NCI-H187 treated with DMSO at 0.1 percent for 48 hours (cell line): ENCODE results near the gene TNFRSF4.

ENCODE experiments used
- DNase-seq: peaks from one replicate; lab custom pipeline; 2025; lab: John Stamatoyannopoulos, UW

The TNFRSF4 gene

DNA sequence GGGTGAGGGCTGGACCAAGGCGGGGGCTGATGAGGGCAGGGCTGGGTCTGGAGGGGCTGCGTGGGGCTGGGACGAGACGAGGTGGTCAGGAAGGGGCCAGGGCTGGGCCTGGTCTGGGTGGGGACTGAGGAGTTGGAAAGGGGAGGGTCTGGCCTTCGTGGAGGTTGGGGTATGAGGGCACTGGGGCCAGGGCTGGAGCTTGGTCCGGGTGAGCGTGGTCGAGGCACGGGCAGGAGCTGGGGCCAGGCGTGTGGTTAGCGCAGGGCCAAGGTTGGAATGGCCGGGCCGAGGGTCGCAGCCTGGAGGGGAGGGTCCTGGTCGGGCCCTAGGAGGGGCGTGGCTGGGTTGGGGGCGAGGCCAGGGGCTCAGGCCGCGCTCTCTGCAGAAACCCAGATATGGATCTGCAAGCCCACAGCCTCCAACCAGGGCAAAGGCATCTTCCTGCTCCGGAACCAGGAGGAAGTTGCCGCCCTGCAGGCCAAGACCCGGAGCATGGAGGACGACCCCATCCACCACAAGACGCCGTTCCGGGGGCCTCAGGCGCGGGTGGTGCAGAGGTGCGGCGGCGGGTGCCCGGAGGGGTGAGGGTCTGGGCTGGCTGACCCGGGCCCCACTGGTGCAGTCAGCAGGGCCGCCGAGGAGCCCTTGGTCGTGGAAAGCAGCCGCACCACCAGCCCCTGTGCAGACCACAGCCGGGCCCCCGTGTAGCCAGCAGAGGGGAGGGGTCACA lies 31.3 kb downstream of the TNFRSF4 start:
- DNase-seq = no peak

DNA sequence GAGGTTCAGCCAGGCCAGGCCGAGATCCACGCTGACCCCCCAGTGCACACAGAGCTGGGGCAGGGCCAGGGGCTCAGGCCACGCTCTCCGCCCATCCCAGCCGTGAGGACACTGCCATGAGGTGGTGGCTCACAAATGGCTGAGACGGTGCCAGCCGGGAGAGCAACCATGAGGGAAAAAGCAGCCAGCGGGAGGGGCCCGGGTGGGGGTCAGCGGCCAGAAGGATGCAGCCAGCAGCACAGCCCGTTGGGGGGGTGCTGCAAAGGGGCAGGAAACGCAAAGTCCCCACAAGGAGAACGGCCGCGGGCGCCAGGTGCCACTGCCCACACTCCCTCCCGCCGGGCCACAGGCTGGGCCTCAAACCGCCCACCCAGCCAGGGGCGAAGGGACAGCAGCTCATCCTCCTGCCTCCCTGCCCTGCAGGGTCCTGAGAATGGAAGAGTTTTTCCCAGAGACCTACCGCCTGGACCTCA lies 32.0 kb downstream of the TNFRSF4 start:
- DNase-seq = no peak

DNA sequence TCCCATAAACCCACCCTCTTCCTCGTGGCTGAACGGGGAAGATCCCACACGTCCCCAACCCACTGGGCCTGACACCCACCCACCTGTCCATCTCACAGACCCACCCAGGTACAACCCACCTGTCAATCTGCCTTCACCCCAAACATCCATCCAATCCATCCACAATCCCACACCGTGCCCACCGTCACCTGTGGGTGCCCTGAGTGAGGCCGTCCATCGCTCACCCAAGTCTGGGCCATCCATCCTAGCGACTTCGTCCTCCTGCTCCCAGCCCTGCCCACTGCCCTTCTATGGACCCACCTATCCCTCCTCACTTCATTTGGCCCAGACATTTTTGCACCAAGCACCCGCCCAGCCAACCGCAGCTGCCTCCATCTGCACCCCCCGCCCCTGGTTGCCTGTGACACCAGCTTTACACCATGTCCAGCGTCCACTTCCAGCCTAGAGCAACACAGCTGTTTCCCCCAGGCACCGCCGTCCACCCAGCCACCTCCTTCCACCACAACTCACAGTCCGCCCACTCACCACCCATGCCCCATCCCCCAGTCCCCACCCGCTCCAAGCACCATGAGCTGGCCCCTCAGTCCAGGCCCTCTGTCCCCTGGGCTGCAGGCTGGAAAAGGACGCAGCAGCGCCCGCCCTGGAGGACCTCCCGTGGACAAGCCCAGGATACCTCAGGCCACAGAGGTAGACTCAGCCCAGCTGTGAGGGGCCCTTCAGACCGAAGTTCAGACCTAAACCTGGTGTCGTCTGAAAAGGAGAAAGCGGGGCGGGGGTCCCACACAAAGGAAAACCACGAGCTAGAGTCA lies 32.6 kb downstream of the TNFRSF4 start:
- no peak for DNase-seq

GRCh38 chr1:1179983-1180861 lies 33.7 kb downstream of the TNFRSF4 start:
- DNase-seq = no peak

DNA sequence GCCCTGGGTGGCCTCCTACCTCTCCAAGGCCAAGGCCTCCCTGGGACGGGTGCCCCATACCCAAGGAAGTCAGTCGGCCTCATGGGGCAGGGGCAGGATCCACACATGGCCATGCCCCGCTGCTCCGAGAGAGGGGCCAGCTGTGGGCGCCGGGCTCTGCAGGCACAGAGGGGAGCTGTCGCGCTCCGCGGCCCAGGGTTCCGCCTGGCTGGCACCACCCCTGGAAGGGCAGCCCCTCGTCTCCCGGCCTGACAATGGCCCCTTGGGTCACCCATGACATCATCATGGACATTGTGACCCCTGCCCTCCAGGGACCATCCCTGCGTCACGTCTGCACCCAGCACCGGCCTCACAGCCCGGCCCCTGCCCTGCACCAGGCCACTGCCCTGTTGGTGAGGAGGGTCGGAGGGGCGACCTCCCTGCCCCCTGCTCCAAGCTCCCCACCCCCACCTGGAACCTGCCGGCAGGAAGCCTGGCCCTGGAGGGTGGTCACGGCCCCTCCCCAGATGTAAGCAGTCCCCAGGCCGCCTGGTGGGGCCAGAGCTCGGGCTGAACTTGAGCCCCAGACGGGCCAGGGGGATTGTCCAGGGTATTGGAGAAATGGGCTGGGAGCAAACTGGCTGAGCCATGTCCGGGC lies 34.5 kb downstream of the TNFRSF4 start:
- DNase-seq = no peak

DNA sequence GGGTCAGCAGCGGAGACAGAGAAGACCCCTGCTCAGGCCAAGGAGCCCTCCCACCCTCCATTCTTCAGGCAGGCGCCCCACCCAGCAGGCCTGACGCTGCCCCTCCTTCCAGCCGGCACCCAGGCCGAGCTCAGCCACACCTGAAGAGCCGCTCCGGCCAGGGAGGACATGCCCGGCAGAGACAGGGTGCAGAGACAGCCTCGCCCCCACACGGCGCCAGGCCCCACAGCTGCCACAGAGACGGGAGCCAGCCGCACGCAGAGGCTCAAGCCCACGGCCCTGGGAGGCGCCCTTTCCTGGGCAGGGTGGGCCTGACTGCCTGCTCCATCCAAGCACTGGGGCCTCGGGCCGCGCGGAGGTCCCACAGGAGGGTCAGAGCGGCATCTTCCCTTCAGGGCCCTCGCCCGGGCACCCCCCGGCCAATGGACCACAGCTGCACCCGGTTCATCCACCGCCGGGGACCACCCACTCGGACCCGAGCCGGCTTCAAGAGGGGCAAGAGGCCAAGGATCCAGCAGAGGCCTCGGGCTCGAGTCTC lies 35.1 kb downstream of the TNFRSF4 start:
- no peak for DNase-seq

DNA sequence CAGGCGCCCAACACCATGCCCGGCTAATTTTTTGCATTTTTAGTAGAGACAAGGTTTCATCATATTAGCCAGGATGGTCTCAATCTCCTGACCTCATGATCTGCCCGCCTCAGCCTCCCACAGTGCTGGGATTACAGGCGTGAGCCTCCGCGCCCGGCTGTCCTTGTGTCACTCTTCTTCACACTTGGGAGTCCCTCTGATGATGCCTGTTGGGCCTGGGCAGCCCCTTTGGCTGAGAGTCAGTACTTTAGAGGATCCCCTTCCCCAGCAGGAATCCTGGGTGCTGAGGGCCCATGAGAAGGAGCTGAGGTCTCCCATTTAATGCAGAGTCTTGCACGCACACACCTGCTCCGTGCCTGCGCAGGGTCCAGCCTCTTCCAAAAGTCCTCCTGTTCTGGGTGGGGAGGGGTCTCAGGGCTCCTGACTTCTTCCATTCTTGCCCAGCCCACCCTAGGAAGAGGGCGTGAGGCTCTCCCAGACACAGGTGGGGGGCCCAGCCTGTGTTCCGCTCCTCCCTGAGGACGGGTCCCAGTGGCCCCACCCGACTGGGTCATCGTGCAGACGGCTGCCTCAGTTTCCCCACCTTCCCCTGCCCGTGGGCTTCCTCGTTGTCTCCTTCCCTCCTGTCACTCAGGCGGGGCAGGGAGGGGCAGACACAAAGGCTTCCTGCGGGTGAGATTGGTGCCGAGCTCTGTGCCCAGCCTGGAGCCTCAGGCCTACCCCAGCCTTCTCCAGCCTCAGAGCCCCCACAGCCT lies 36.3 kb downstream of the TNFRSF4 start:
- no peak for DNase-seq

DNA sequence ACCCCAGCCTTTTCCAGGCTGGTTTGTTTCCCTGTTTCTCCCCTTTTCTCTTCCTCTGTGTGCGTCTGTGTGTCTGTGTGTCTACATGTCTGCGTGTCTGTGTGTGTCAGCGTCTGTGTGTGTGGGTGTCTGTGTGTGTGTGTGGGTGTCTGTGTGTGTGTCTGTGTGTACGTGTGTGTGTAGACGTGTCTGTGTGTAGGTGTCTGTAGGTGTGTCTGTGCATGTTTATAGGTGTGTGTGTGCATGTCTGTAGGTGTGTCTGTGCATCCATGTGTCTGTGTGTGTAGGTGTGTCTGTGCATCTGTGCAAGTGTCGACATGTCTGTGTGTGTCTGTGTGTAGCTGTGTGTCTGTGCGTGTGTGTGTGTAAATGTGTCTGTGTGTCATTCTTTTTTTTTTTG lies 37.0 kb downstream of the TNFRSF4 start:
- no peak for DNase-seq

- DNase-seq = peak; percentile 65
These were observed 37.7 kb downstream of the TNFRSF4 start for GRCh38 chr1:1176063-1176761.

DNA sequence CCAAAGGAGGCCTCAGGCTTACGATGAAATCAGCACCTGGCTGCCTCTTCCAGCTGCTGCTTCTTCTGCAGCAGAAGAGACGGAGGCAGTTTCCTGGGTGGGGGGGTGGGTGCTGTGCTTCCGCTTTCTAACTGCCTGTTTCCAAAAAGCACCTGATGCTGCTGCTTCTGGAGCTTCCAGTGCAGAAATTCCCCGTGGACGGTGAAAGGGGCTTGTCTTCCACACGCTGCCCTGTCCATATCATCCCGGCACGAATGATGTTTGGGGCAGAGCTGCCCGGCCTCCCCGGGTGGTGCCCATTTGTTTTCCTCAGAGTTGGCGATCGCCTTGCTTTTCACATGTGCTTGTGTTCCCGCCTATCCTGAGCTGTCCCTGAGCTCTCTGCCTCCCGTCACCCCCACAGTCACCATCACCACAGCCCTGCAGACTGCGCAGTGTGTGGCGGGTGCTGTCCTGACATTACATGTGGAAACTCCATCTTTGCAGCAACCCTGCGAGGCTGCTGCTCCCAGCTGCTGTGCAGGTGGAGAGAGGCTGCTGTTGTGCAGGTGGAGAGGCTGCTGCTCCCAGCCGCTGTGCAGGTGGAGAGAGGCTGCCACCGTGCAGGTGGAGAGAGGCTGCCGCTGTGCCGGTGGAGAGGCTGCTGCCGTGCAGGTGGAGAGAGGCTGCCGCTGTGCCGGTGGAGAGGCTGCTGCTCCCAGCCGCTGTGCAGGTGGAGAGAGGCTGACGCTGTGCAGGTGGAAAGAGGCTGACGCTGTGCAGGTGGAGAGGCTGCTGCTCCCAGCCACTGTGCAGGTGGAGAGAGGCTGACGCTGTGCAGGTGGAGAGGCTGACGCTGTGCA lies 38.5 kb downstream of the TNFRSF4 start:
- DNase-seq = peak; percentile 49

GRCh38 chr1:1173793-1174415 lies 40.0 kb downstream of the TNFRSF4 start, which contains the start of gene TTLL10:
TSS of gene TTLL10 (plus strand) at chr1:1173880. CDS start at chr1:1179216, 5,336 bp downstream.
- no peak for DNase-seq

DNA sequence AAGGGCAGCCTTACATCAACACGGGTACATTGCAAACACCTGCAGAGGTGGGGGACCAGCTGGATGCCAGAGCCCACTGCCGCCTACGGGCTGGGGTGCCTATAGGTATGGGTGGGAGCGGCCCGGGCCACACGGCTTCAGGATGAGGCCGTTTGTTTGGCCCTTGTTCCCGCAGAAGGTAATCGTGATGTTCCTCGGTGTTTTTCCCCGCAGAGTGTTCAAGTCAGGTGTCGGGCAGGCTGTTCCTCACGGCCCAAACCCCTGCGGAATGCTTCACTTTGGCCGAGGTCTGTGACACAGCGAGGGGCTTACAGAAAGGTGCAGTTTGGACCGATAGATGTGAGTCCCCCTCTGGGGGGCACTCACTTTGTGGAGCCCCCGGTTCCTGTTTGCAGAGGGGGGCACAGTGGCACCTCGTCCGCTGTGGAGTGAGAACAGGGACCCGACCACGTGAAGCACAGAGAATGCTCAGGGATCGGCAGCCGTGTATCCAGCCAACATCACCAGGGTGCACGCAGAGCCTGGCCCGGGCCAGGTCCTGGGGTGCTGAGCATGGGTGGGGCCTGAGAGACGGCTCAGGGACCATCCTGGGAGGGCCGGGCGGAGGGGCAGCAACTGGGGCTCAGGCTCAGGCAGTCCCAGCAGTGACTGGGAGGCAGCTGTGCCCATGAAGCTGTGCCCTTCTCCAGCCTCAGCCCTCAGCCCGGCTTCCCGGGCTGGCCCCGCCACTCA lies 40.7 kb downstream of the TNFRSF4 start:
- no peak for DNase-seq

GRCh38 chr1:1171546-1172340 lies 42.2 kb downstream of the TNFRSF4 start:
- DNase-seq = no peak

GRCh38 chr1:1171161-1171545 lies 42.8 kb downstream of the TNFRSF4 start:
- no peak for DNase-seq

GRCh38 chr1:1170215-1171091 lies 43.5 kb downstream of the TNFRSF4 start:
- DNase-seq = no peak
